ENCODE measurements around the gene LYPLAL1.

Gene LYPLAL1

DNA sequence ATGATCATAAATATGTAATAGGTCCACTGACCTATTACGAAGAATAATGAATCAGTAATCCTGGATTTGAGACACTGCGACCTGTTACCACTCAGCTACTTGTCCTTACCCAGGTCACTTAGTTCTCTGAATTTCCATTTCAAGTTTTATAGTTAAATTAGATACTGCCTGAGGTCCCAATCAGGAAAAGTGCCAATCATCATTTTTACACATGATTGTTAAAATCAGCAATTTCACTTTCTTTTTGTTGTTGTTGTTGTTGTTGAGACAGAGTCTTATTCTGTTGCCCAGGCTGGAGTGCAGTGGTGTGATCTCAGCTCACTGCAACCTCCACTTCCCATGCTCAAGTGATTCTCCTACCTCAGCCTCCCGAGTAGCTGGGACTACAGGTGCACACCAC is 22.8 kb upstream of the LYPLAL1 start:
- TF ChIP-seq, protein P1, sequence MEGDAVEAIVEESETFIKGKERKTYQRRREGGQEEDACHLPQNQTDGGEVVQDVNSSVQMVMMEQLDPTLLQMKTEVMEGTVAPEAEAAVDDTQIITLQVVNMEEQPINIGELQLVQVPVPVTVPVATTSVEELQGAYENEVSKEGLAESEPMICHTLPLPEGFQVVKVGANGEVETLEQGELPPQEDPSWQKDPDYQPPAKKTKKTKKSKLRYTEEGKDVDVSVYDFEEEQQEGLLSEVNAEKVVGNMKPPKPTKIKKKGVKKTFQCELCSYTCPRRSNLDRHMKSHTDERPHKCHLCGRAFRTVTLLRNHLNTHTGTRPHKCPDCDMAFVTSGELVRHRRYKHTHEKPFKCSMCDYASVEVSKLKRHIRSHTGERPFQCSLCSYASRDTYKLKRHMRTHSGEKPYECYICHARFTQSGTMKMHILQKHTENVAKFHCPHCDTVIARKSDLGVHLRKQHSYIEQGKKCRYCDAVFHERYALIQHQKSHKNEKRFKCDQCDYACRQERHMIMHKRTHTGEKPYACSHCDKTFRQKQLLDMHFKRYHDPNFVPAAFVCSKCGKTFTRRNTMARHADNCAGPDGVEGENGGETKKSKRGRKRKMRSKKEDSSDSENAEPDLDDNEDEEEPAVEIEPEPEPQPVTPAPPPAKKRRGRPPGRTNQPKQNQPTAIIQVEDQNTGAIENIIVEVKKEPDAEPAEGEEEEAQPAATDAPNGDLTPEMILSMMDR (IDR thresholded peaks at IDR 0.05; ENCODE audit: low read depth, low read length) = no peak
- no peak overlapping the region for H3K4me3 ChIP-seq (ENCODE audit: low read depth, low read length)

DNA sequence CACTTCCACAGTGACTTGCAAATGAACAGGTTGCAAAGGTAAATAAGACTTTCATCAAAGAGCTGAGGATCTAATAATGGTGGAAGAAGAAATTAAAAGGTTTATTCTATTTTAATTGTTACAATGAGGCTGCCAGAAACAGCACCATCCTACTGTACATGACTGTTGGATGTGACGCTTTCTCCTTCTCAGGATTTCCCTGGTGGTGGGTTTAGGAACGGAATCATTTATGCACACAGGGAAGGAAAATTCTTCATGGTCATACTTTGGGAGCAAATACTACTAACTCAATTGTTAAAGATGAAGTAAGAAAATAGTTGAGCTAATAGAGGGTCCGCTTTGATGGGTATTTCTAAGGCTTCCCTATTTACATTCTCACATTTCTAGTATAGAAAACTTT is 22.2 kb upstream of the LYPLAL1 start:
- no peak overlapping the region for H3K4me3 ChIP-seq (ENCODE audit: low read depth, low read length)
- TF ChIP-seq, protein P1 (IDR thresholded peaks at IDR 0.05; ENCODE audit: low read depth, low read length) = no peak

DNA sequence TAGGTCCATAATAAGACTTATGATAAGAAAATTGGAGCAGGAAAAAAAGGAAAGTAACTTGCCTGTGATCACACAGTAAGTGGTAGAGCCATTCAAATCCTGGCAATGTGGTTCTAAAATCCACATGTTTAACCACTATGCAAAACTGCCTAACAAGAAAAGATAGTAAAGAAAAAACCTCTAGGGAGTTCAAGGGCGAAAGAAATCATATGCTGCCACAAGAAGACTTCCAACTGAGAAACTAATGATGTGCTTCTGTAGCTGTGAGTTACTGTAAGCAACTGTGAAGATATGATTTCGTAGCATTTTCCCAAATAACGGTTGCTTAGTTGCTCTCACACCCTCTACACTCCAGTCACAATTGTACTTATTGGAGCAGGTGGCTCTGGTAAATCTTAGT is 20.9 kb upstream of the LYPLAL1 start:
- TF ChIP-seq, protein P1 (IDR thresholded peaks at IDR 0.05; ENCODE audit: low read depth, low read length) = no peak

DNA sequence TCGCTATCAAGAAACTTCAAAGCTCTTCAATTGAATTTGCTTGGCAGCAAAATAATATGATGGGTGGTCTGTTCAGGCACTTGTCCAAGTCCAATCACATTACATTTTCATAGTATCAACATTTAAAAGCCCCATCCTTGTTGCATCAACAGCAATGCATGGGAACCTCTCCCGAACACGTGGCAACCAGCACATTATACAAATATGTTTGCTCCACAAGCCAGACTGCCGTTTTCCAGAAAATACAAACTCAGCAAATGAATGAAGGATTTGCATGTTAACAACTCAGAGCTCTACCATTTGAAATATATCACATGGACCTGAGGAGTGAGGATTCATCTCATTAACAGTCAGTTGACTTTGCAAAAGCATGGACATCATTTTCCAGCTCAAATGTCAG is 20.0 kb upstream of the LYPLAL1 start:
- H3K4me3 ChIP-seq (ENCODE audit: low read depth, low read length) = no peak overlapping the region
- TF ChIP-seq, protein P1 (IDR thresholded peaks at IDR 0.05; ENCODE audit: low read depth, low read length) = no peak

More for the DNA sequence above, 20.9 kb upstream of the LYPLAL1 start:
- H3K4me3 ChIP-seq (ENCODE audit: low read depth, low read length) = no peak overlapping the region

GRCh38 chr1:219155135-219155534 is 18.5 kb upstream of the LYPLAL1 start:
- no peak overlapping the region for H3K4me3 ChIP-seq (ENCODE audit: low read depth, low read length)
- TF ChIP-seq, protein P1 (IDR thresholded peaks at IDR 0.05; ENCODE audit: low read depth, low read length) = no peak

- H3K4me3 ChIP-seq (ENCODE audit: low read depth, low read length) = no peak overlapping the region
- TF ChIP-seq, protein P1 (IDR thresholded peaks at IDR 0.05; ENCODE audit: low read depth, low read length) = no peak
These were observed 13.6 kb upstream of the LYPLAL1 start for GRCh38 chr1:219159946-219160645.

GRCh38 chr1:219160967-219161366 is 12.7 kb upstream of the LYPLAL1 start:
- H3K4me3 ChIP-seq (ENCODE audit: low read depth, low read length) = no peak overlapping the region
- TF ChIP-seq, protein P1 (IDR thresholded peaks at IDR 0.05; ENCODE audit: low read depth, low read length) = no peak
